Subcutaneous adipose tissue (tissue), 4 donors: ENCODE results near the gene PPFIA1. TPM values are rescaled to one million over a fixed set of nuclear protein-coding genes. Genes with fewer than 3 reads are reported as not detected.

Experiments
- total RNA-seq, 4 donors: library from RNA; depleted of rRNA; stranded (reverse); fragments of >200 nt; gene quantifications; one replicate each; pipeline ENCODE4 v1.1.0, GENCODE V29; 2016
- TF ChIP-seq, protein P1 (sequence below): fragments of 450-650 bp; IDR thresholded peaks from one replicate; pipeline ENCODE4 v1.5.1; 2016; ENCODE audit warnings: low read depth, mild to moderate bottlenecking, control low read depth, antibody characterized with exemption, moderate library complexity

Gene PPFIA1
- total RNA-seq, 4 donors from 2014 or later: 55.3 to 137 (median 83.5) TPM

DNA sequence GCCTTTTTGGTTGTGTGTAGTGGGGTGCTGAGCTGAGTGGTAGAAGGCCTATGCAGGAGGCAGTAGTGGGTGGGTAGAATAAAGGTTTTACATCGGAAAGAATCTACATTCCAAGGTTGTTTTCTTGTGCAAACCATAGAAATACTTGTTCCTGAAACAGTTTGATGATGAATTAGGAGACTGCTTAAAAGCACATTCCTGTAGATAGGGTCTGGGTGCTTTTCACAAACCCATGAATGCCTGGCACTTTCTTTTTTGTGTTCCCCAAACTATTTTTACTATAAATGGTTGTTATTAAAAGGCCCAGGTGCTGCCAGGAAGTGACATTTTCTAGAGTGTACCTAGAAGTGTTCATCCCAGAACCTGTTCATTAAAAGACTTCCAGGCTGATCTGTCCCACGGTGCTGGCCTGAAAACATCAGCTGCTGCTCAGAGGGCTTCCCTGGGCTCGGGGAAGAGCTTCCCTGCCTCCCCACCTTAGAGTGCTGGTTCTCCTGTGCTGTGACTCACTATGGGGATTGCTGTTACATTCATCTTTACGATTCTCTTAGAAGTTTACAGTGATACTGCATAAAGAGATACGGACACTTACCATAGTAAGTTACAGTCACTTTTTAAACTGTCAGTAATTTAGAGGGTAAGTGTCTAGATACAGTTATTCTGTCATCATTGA is 27.9 kb downstream of the PPFIA1 start:
- TF ChIP-seq, protein P1, sequence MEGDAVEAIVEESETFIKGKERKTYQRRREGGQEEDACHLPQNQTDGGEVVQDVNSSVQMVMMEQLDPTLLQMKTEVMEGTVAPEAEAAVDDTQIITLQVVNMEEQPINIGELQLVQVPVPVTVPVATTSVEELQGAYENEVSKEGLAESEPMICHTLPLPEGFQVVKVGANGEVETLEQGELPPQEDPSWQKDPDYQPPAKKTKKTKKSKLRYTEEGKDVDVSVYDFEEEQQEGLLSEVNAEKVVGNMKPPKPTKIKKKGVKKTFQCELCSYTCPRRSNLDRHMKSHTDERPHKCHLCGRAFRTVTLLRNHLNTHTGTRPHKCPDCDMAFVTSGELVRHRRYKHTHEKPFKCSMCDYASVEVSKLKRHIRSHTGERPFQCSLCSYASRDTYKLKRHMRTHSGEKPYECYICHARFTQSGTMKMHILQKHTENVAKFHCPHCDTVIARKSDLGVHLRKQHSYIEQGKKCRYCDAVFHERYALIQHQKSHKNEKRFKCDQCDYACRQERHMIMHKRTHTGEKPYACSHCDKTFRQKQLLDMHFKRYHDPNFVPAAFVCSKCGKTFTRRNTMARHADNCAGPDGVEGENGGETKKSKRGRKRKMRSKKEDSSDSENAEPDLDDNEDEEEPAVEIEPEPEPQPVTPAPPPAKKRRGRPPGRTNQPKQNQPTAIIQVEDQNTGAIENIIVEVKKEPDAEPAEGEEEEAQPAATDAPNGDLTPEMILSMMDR: no peak

GRCh38 chr11:70299636-70300035 is 29.1 kb downstream of the PPFIA1 start:
- TF ChIP-seq, protein P1: no peak

- TF ChIP-seq, protein P1: no peak
Measured at GRCh38 chr11:70301191-70301590, 30.7 kb downstream of the PPFIA1 start.

DNA sequence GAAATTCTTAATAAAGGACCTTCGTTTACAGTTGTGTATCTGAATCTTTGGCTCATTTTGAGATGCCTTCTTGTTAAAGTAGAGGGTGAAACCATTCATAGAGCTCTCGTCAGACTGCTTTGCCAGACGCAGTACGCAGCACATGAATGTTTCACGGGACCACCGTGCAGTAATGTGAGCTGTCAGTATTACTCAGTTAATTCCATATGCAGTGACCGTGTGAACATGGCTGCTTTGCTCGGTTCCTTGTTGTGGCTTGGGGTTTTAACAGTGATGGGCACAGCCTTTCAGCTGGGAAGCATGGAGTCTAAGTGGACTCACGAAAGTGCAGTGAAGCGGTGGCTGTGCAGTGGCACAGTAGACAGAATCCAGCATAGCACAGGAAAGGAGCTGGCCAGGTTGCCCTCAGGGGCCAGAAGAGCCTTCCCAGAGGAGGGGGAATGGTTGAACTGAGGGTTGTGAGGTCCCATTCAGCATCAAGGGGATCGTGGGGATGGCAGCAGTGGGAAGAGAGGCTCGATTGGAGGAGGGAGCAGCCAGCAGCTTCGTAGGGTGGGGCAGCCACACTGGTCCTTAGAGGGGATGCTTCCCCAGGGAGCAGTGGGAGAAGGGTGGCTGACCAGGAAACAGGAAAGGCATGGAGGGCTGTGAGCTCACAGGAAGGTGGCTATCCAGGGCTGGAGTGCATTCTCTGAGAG is 31.4 kb downstream of the PPFIA1 start:
- TF ChIP-seq, protein P1: no peak

DNA sequence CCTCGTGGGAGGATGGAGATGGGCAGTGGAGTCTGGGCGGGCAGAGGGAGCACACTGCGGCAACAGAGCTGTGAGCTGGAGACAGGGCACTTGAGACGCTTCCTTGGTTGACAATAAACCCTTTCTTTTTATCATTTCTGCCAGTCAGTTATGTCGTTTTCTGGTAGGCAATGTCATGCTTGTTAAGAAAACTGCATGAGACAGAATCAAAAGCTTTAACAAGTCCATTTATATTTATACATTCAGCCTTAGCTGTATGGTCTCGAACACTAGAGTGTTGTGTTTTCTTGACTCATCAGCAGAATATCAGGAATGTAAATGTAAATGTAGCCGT is 31.9 kb downstream of the PPFIA1 start:
- TF ChIP-seq, protein P1: no peak

GRCh38 chr11:70303070-70303469 is 32.6 kb downstream of the PPFIA1 start:
- TF ChIP-seq, protein P1: no peak

- TF ChIP-seq, protein P1: no peak
Measured at GRCh38 chr11:70304208-70304603, 33.7 kb downstream of the PPFIA1 start.
